Ectodermal cell (in vitro differentiated cells): Measurements from ENCODE around the gene AP3D1.
A peak's percentile ranks its signal among the peaks of the same experiment; 100 is the strongest.

ENCODE experiments used
- H3K27ac ChIP-seq: 2 replicates; pipeline ENCODE4 v1.7.0; 2013; ENCODE audit warnings: mild to moderate bottlenecking, low read depth, low read length; ENCODE audit not compliant: insufficient read depth, poor library complexity, severe bottlenecking
- H3K27me3 ChIP-seq: 2 replicates; pipeline ENCODE4 v1.7.0; 2013; ENCODE audit warnings: mild to moderate bottlenecking, low read length; ENCODE audit not compliant: insufficient read depth, control insufficient read depth, poor library complexity, severe bottlenecking
- H3K36me3 ChIP-seq: one replicate; pipeline ENCODE4 v1.7.0; 2013; ENCODE audit warnings: low read length; ENCODE audit not compliant: control insufficient read depth, insufficient read depth
- H3K4me1 ChIP-seq: one replicate; pipeline ENCODE4 v1.7.0; 2013; ENCODE audit warnings: low read length; ENCODE audit not compliant: control insufficient read depth, insufficient read depth
- H3K4me3 ChIP-seq: 2 replicates; pipeline ENCODE4 v1.7.0; 2013; ENCODE audit warnings: low read depth, low read length, control low read depth; ENCODE audit not compliant: insufficient read depth
- H3K9me3 ChIP-seq: 2 replicates; pipeline ENCODE4 v1.7.0; 2013; ENCODE audit warnings: mild to moderate bottlenecking, low read length, moderate library complexity; ENCODE audit not compliant: control insufficient read depth
- WGBS, 2 experiments: methylation state at CpG; one replicate each; pipeline ENCODE4 v1.1.7; 2013; ENCODE audit warnings: missing lambda C conversion rate in 2 of 2; 5-methylcytosine and 5-hydroxymethylcytosine counted together

The AP3D1 gene

GRCh38 chr19:2171349-2172145, 20.2 kb upstream of the AP3D1 start:
- H3K9me3 ChIP-seq = no peaks in the 10 kb centered on the region
- H3K4me3 ChIP-seq = no peak overlapping the region
- no peak overlapping the region for H3K27ac ChIP-seq
- no peaks in the 10 kb centered on the region for H3K27me3 ChIP-seq
- 84 to 86% methylated on average over 27 of the region's 27 CpGs for WGBS, 2 experiments
- peaks cover 42% of the 10 kb centered on the region for H3K4me1 ChIP-seq
- H3K36me3 ChIP-seq = no peaks in the 10 kb centered on the region

- H3K4me3 ChIP-seq = no peak overlapping the region
- peaks cover 42% of the 10 kb centered on the region for H3K4me1 ChIP-seq
- WGBS, 2 experiments = 83 to 86% methylated on average over 5 of the region's 5 CpGs
- no peaks in the 10 kb centered on the region for H3K9me3 ChIP-seq
- H3K27me3 ChIP-seq = no peaks in the 10 kb centered on the region
- H3K27ac ChIP-seq = no peak overlapping the region
- H3K36me3 ChIP-seq = no peaks in the 10 kb centered on the region
Measured at GRCh38 chr19:2170987-2171348, 19.6 kb upstream of the AP3D1 start.

DNA sequence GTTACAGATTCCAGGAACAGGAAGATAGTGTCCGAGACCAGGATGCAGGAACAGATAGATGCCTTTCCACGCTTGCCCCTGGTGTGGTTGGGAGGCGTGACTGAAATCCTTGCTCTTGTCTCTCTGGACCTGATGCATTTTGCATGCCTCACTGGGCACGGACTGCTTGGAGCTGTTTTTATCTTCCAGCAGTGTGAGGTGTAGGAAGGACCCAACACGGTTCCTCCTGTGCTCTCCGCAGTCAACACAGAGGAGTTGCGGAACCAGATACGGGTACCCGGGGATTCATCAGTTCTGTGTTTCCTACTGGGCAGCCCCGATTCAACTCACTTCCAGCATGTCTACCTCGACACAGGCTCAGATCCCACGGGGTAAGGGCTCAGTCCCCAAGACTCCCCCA, 18.9 kb upstream of the AP3D1 start:
- peak overlapping the region; percentile 3 for H3K27ac ChIP-seq
- H3K27me3 ChIP-seq = no peaks in the 10 kb centered on the region
- peaks cover 42% of the 10 kb centered on the region for H3K4me1 ChIP-seq
- H3K9me3 ChIP-seq = no peaks in the 10 kb centered on the region
- no peak overlapping the region for H3K4me3 ChIP-seq
- WGBS, 2 experiments = 85 to 86% methylated on average over 12 of the region's 12 CpGs
- no peaks in the 10 kb centered on the region for H3K36me3 ChIP-seq

- no peak overlapping the region for H3K4me3 ChIP-seq
- WGBS, 2 experiments = 57% methylated on average over 24 of the region's 24 CpGs
- peak overlapping the region; percentile 74 for H3K27ac ChIP-seq
- H3K9me3 ChIP-seq = no peaks in the 10 kb centered on the region
- no peaks in the 10 kb centered on the region for H3K27me3 ChIP-seq
- H3K4me1 ChIP-seq = peaks cover 42% of the 10 kb centered on the region
- no peaks in the 10 kb centered on the region for H3K36me3 ChIP-seq
Measured at GRCh38 chr19:2168619-2169424, 17.5 kb upstream of the AP3D1 start.

- Histone ChIP-seq H3K9me3 (no peaks in the 10 kb centered on the region), H3K27ac (no peak overlapping the region), H3K4me1 (peaks cover 42% of the 10 kb centered on the region), H3K4me3 (no peak overlapping the region), H3K27me3 (no peaks in the 10 kb centered on the region), H3K36me3 (no peaks in the 10 kb centered on the region)
- 93% methylated on average over 16 of the region's 16 CpGs for WGBS, 2 experiments
Measured at GRCh38 chr19:2167896-2168618, 16.7 kb upstream of the AP3D1 start.

GRCh38 chr19:2166741-2167738, 15.7 kb upstream of the AP3D1 start:
- 89 to 91% methylated on average over 35 of the region's 35 CpGs for WGBS, 2 experiments
- Histone ChIP-seq H3K27me3 (no peaks in the 10 kb centered on the region), H3K4me1 (peaks cover 38% of the 10 kb centered on the region), H3K4me3 (no peak overlapping the region), H3K36me3 (no peaks in the 10 kb centered on the region), H3K9me3 (no peaks in the 10 kb centered on the region), H3K27ac (no peak overlapping the region)

DNA sequence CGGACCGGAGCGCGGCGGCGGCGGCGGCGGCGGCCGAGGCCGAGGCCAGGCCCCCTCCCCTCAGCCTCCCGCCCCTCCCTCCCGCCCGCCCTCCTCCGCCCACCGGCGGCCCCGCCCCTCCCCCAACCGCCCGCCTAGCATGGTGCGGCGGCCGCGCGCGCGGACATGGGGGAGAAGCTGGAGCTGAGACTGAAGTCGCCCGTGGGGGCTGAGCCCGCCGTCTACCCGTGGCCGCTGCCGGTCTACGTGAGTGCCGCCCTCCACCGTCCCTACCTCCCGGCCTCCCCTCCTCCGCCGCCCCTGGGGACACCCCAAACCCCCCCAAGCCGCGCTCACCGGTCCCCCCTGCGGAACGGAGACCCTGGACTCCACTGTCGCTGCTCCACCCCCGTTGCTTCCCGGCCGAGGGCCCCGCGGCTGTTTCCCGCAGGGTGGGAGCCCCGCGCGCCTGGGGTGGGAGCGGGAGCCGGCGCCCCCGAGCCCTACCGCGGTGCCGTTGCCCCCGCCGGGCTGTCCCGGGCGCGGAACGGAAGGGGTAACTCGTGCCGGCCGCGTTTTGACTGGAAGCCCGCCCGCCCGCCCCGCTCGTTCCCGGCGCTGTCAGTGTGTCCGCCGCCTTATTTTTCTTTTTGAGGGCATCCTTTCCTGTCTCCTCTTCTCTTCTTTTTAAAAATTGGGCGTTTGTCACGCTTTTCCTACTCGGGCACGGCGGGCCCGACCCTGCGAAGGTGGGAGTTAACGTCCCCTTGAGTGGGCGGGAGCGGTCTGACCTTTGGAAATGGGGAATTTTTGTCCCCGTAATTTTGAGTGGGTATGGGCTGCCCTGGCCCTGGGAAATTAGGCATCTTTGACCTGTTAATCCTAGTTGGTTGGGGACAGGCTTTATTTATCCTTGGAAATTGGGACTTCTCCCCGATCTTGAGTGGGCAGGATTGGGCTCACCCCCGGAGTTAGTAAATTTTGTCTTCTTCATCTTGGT, 12.9 kb upstream of the AP3D1 start:
- H3K27ac ChIP-seq = peak overlapping the region; percentile 41
- peaks cover 18% of the 10 kb centered on the region for H3K4me1 ChIP-seq
- H3K27me3 ChIP-seq = no peaks in the 10 kb centered on the region
- WGBS, 2 experiments = 0 to 1% methylated on average over 87 to 93 of the region's 95 CpGs
- H3K9me3 ChIP-seq = no peaks in the 10 kb centered on the region
- H3K36me3 ChIP-seq = no peaks in the 10 kb centered on the region
- H3K4me3 ChIP-seq = peak overlapping the region; percentile 73

DNA sequence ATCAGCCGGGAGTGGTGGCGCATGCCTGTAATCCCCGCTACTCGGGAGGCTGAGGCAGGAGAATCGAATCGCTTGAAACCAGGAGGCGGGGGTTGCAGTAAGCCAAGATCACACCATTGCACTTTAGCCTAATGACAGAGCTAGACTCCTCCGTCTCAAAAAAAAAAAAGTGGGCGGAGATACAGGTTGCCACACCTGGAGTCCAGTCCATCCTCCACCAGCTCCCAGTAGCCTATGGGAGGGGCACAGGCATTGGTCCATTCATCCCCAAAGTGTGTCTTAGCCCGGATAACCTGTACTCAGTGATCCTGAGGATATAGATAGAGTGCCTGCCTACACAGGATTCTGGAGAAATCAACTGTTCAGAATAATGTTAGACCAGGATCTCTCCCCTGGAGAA, 9.0 kb upstream of the AP3D1 start:
- Histone ChIP-seq H3K4me1 (no peaks in the 10 kb centered on the region), H3K27me3 (no peaks in the 10 kb centered on the region), H3K27ac (no peak overlapping the region), H3K36me3 (no peaks in the 10 kb centered on the region), H3K9me3 (no peaks in the 10 kb centered on the region), H3K4me3 (no peak overlapping the region)
- WGBS, 2 experiments = 93 to 96% methylated on average over 10 of the region's 10 CpGs

DNA sequence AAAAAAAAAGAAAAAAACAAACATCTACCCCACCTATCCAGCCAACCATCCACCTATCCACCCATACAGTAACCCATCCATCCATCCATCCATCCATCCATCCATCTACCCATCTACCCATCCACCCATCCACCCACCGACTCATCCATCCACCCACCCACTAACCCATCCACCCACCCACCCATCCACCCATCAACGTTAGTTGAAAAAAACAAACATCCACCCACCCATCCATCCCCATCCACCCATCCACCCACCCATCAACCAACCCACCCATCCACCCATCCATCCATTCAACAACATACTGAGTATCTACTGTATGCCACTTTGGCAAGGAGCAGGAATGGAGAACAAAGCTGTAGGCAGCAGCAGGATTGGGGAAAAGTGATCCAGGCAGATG, 6.1 kb upstream of the AP3D1 start:
- Histone ChIP-seq H3K9me3 (no peaks in the 10 kb centered on the region), H3K27ac (no peak overlapping the region), H3K36me3 (no peaks in the 10 kb centered on the region), H3K4me1 (no peaks in the 10 kb centered on the region), H3K27me3 (no peaks in the 10 kb centered on the region), H3K4me3 (no peak overlapping the region)
- 78 to 94% methylated on average over 2 of the region's 2 CpGs for WGBS, 2 experiments
